A549 (cell line): Measurements from ENCODE around the gene PDE3B. TPM values are rescaled to one million over a fixed set of nuclear protein-coding genes. Genes with fewer than 3 reads are reported as not detected.
"Not testable (repeated sequence)": the region's sequence is repeated elsewhere in the genome, so short reads cannot be mapped to it uniquely, and the experiment has no call there.

Source experiments
- ATAC-seq, 2 experiments: fragments of 200-7000 bp in 1 of 2; fragments of >200 bp in 1 of 2; cut with Nextera tagmentation in 1 of 2; cut with Tn5 transposase in 1 of 2; 3 replicates each; pipeline versions ENCODE4 v1.8.0 to v1.9.1; 2018 to 2020; ENCODE audit warnings: mild to moderate bottlenecking in 1 of 2, moderate library complexity in 1 of 2
- CTCF ChIA-PET: fragments of 300-600 bp; sonication (Branson Sonifier 250); formaldehyde crosslinking; extraction: SDS; loops from one replicate; lab custom pipeline; 2021; ENCODE audit warnings: antibody characterized with exemption, inconsistent platforms; lab: Yijun Ruan, JAX
- POLR2A ChIA-PET: fragments of 350-600 bp; formaldehyde crosslinking; extraction: SDS; loops from one replicate; lab custom pipeline; 2021; ENCODE audit warnings: antibody characterized with exemption, inconsistent platforms; lab: Yijun Ruan, JAX
- DNase-seq, 2 experiments: peaks; one replicate each; pipeline versions ENCODE4 v3.0.0 to v3.0.0-alpha.2; 2011 to 2016; ENCODE audit warnings: low read depth in 1 of 2, low spot score in 1 of 2
- FAIRE-seq: peaks from 2 replicates; lab custom pipeline; 2011; peaks lifted over from hg19 to GRCh38; lab: Jason Lieb, UNC
- H3K27ac ChIP-seq, 2 experiments: fragments of >200 bp; sonication (Bioruptor Twin); formaldehyde crosslinking; 3 replicates each; pipeline ENCODE4 v1.5.1; 2016 to 2017
- H3K4me1 ChIP-seq: fragments of >200 bp; sonication (Bioruptor Twin); formaldehyde crosslinking; 3 replicates; pipeline ENCODE4 v1.6.1; 2016
- H3K4me2 ChIP-seq: fragments of >200 bp; sonication (Bioruptor Twin); formaldehyde crosslinking; 3 replicates; pipeline ENCODE4 v1.6.1; 2016
- H3K4me3 ChIP-seq: fragments of >200 bp; sonication (Bioruptor Twin); formaldehyde crosslinking; 3 replicates; pipeline ENCODE4 v1.5.1; 2016
- H3K9me3 ChIP-seq: fragments of >200 bp; sonication (Bioruptor Twin); formaldehyde crosslinking; 3 replicates; pipeline ENCODE4 v1.6.1; 2016
- EHF ChIP-seq: fragments of 250-450 bp; sonication (Bioruptor Pico); IDR thresholded peaks from 2 replicates; pipeline ENCODE4 v1.5.0; 2020; ENCODE audit warnings: mild to moderate bottlenecking
- EHMT2 ChIP-seq: fragments of 200-600 bp; sonication (generic); IDR thresholded peaks from 2 replicates; pipeline ENCODE4 v1.6.1; 2016; ENCODE audit warnings: antibody characterized with exemption, low read depth, mild to moderate bottlenecking, moderate library complexity
- EP300 ChIP-seq, 2 experiments: fragments of >200 bp; sonication (Bioruptor Twin); formaldehyde crosslinking; IDR thresholded peaks; 2 replicates in 1 of 2; 3 replicates in 1 of 2; pipeline ENCODE4 v1.6.1; 2016 to 2017
- ESRRA ChIP-seq: fragments of 150-350 bp; IDR thresholded peaks from 2 replicates; pipeline ENCODE4 v1.6.1; 2014; ENCODE audit warnings: mild to moderate bottlenecking, low read length, borderline replicate concordance
- FOSB ChIP-seq: fragments of 250-450 bp; sonication (Bioruptor Pico); IDR thresholded peaks from 2 replicates; pipeline ENCODE4 v1.5.0; 2020; ENCODE audit warnings: mild to moderate bottlenecking, moderate library complexity
- FOXS1 ChIP-seq: fragments of 250-450 bp; sonication (Bioruptor Pico); IDR thresholded peaks from 2 replicates; pipeline ENCODE4 v1.5.0; 2020; ENCODE audit warnings: mild to moderate bottlenecking, moderate library complexity
- HEYL ChIP-seq: fragments of 250-450 bp; sonication (Bioruptor Pico); IDR thresholded peaks from 2 replicates; pipeline ENCODE4 v1.8.0; 2021; ENCODE audit warnings: mild to moderate bottlenecking, moderate library complexity
- HOXA7 ChIP-seq: fragments of 250-450 bp; sonication (Bioruptor Pico); IDR thresholded peaks from 2 replicates; pipeline ENCODE4 v1.5.0; 2020; ENCODE audit warnings: mild to moderate bottlenecking, moderate library complexity
- JUN ChIP-seq, 2 experiments: fragments of >200 bp; sonication (Bioruptor Twin); formaldehyde crosslinking; IDR thresholded peaks; 2 replicates in 1 of 2; 3 replicates in 1 of 2; pipeline ENCODE4 v1.6.1; 2016 to 2017
- KDM1A ChIP-seq: fragments of 200-600 bp; sonication (generic); IDR thresholded peaks from 2 replicates; pipeline ENCODE4 v1.6.1; 2016; ENCODE audit warnings: low read depth, mild to moderate bottlenecking
- MYC ChIP-seq: IDR thresholded peaks from 2 replicates; pipeline ENCODE4 v1.6.1; 2012; ENCODE audit warnings: mild to moderate bottlenecking, inconsistent platforms, low read length, improper control_type of control experiment, borderline replicate concordance
- SREBF2 ChIP-seq: fragments of 450-650 bp; IDR thresholded peaks from 2 replicates; pipeline ENCODE4 v1.6.1; 2014; ENCODE audit warnings: mild to moderate bottlenecking, moderate library complexity
- ZFP36 ChIP-seq: fragments of 450-650 bp; IDR thresholded peaks from 2 replicates; pipeline ENCODE4 v1.6.1; 2014; ENCODE audit warnings: borderline replicate concordance; ENCODE audit not compliant: partially characterized antibody
- ZNF302 ChIP-seq: fragments of 250-450 bp; sonication (Bioruptor Pico); IDR thresholded peaks from 2 replicates; pipeline ENCODE4 v1.9.0; 2021; ENCODE audit warnings: inconsistent platforms, mild to moderate bottlenecking, moderate library complexity
- WGBS: methylation state at CpG from one replicate; pipeline ENCODE4 v1.1.6; 2017; ENCODE audit errors: missing lambda C conversion rate; 5-methylcytosine and 5-hydroxymethylcytosine counted together
- polyA plus RNA-seq, 4 experiments: library from polyadenylated mRNA; depleted of rRNA in 3 of 4; stranded (reverse); fragments of >200 nt; fragmentation: RNase III in 1 of 4; extraction: RNeasy Plus Mini Kit Qiagen cat#74134 plus additional on column Dnase treatment in 1 of 4; gene quantifications; 2 replicates in 3 of 4; 3 replicates in 1 of 4; pipeline ENCODE4 v1.2.3, GENCODE V29; 2011 to 2017
- TF ChIP-seq, protein P1 (sequence below): IDR thresholded peaks from 2 replicates; pipeline ENCODE4 v1.6.1; 2012
- TF ChIP-seq, protein P2 (sequence below): fragments of 250-450 bp; sonication (Bioruptor Pico); IDR thresholded peaks from 2 replicates; pipeline ENCODE4 v1.5.0; 2020; ENCODE audit warnings: low read depth, mild to moderate bottlenecking, moderate library complexity
- TF ChIP-seq, protein P3 (sequence below): IDR thresholded peaks from 2 replicates; pipeline ENCODE4 v1.6.1; 2012
- TF ChIP-seq, protein P4 (sequence below): fragments of >200 bp; sonication (Bioruptor Twin); formaldehyde crosslinking; IDR thresholded peaks from 2 replicates; pipeline ENCODE4 v1.6.1; 2016
- TF ChIP-seq, protein P5 (sequence below): fragments of 200-600 bp; sonication (generic); IDR thresholded peaks from 2 replicates; pipeline ENCODE4 v1.6.1; 2016; ENCODE audit warnings: antibody characterized with exemption, mild to moderate bottlenecking, moderate library complexity

Gene PDE3B
- polyA plus RNA-seq, 2 of the 4 experiments (the other 2 are of a cell fraction) = 2.4 to 2.9 TPM

DNA sequence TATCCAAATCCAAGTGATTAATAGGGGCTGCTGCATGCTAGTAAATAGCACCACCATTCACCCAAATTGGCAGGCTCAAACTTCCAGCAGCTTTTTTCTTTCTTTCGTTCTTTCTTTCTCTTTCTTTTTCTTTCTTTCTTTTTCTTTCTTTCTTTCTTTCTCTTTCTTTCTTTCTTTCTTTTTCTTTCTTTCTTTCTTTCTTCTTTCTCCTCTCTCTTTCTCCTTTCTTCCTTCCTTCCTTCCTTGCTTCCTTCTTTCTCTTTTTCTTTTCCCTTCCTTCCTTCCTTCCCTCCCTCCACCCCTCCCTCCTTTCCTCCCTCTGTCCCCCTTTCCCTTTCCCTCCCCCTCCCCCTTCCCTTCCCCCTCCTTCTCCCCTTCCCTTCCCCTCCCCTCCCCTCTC is 81.5 kb downstream of the PDE3B start:
- TF ChIP-seq MYC = no peak
- no peak for TF ChIP-seq FOSB
- TF ChIP-seq, protein P1, sequence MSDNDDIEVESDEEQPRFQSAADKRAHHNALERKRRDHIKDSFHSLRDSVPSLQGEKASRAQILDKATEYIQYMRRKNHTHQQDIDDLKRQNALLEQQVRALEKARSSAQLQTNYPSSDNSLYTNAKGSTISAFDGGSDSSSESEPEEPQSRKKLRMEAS = no peak
- no peak for TF ChIP-seq EP300 (IDR thresholded peaks at IDR 0.05)
- TF ChIP-seq ZNF302 (CRISPR knock-in tag) = no peak
- no peak for DNase-seq
- ATAC-seq = no peak
- H3K27ac ChIP-seq = no peak overlapping the region
- H3K9me3 ChIP-seq = no peaks in the 10 kb centered on the region
- H3K4me2 ChIP-seq = no peak overlapping the region
- no peak overlapping the region for H3K4me3 ChIP-seq
- whole genome bisulfite sequencing = 14% methylated on average over 1 of the region's 1 CpG
- no peak for FAIRE-seq
- no peaks in the 10 kb centered on the region for H3K4me1 ChIP-seq
- ChIA-PET CTCF (no interaction called here), POLR2A (no interaction called here)

DNA sequence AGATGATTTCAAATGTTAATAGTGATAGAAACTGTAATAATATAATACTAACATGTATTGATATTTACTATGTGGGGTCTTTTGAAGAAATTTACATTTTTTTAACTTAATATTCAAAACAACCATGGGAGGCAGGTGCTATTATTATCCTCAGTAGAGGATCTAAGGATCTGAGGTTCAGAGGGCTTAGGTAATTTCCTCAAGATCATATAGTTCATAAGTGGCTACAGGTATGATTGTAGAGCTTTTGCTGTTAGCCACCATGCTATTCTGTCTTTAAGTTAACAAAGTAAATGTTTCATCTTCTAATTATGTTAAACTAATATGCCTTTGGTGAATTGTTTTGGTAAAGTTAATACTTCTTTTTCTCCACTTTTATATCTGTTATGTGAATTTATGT is 83.6 kb downstream of the PDE3B start:
- ATAC-seq (no peak), FAIRE-seq (no peak), DNase-seq (no peak)
- POLR2A ChIA-PET = no interaction called here
- no peak overlapping the region for H3K4me2 ChIP-seq
- CTCF ChIA-PET = no interaction called here
- H3K4me1 ChIP-seq = no peaks in the 10 kb centered on the region
- H3K27ac ChIP-seq = no peak overlapping the region
- TF ChIP-seq, protein P2, sequence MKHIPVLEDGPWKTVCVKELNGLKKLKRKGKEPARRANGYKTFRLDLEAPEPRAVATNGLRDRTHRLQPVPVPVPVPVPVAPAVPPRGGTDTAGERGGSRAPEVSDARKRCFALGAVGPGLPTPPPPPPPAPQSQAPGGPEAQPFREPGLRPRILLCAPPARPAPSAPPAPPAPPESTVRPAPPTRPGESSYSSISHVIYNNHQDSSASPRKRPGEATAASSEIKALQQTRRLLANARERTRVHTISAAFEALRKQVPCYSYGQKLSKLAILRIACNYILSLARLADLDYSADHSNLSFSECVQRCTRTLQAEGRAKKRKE = no peak
- TF ChIP-seq, protein P3, sequence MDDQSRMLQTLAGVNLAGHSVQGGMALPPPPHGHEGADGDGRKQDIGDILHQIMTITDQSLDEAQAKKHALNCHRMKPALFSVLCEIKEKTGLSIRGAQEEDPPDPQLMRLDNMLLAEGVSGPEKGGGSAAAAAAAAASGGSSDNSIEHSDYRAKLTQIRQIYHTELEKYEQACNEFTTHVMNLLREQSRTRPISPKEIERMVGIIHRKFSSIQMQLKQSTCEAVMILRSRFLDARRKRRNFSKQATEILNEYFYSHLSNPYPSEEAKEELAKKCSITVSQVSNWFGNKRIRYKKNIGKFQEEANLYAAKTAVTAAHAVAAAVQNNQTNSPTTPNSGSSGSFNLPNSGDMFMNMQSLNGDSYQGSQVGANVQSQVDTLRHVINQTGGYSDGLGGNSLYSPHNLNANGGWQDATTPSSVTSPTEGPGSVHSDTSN = no peak
- TF ChIP-seq, protein P4, sequence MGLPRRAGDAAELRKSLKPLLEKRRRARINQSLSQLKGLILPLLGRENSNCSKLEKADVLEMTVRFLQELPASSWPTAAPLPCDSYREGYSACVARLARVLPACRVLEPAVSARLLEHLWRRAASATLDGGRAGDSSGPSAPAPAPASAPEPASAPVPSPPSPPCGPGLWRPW = no peak
- no peak for TF ChIP-seq HOXA7
- TF ChIP-seq HEYL = no peak
- TF ChIP-seq, protein P5, sequence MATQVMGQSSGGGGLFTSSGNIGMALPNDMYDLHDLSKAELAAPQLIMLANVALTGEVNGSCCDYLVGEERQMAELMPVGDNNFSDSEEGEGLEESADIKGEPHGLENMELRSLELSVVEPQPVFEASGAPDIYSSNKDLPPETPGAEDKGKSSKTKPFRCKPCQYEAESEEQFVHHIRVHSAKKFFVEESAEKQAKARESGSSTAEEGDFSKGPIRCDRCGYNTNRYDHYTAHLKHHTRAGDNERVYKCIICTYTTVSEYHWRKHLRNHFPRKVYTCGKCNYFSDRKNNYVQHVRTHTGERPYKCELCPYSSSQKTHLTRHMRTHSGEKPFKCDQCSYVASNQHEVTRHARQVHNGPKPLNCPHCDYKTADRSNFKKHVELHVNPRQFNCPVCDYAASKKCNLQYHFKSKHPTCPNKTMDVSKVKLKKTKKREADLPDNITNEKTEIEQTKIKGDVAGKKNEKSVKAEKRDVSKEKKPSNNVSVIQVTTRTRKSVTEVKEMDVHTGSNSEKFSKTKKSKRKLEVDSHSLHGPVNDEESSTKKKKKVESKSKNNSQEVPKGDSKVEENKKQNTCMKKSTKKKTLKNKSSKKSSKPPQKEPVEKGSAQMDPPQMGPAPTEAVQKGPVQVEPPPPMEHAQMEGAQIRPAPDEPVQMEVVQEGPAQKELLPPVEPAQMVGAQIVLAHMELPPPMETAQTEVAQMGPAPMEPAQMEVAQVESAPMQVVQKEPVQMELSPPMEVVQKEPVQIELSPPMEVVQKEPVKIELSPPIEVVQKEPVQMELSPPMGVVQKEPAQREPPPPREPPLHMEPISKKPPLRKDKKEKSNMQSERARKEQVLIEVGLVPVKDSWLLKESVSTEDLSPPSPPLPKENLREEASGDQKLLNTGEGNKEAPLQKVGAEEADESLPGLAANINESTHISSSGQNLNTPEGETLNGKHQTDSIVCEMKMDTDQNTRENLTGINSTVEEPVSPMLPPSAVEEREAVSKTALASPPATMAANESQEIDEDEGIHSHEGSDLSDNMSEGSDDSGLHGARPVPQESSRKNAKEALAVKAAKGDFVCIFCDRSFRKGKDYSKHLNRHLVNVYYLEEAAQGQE = no peak
- no peak for TF ChIP-seq MYC
- TF ChIP-seq ZFP36 = no peak
- no peak for TF ChIP-seq ZNF302 (CRISPR knock-in tag)
- no peak for TF ChIP-seq EHMT2
- no peak for TF ChIP-seq ESRRA
- no peak for TF ChIP-seq JUN (IDR thresholded peaks at IDR 0.05)
- H3K9me3 ChIP-seq = no peaks in the 10 kb centered on the region
- no peak overlapping the region for H3K4me3 ChIP-seq

DNA sequence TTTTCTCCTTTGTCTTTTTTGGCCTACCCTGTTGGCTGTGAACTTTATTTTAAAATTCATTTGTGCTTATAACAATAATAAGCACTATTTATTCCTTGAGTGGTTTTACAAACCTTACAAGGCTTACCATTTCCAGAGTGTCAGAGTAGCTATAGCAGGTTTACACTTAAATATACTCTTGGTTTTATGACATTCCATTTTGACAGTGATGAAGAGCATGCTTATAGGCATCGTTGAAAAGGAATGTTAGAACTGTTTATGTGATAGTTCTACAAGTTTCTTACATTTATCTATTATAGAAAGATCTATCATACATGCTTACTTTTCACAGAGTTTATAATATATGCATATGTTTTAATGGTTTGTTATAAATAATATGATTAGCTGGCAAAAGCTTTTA is 84.1 kb downstream of the PDE3B start:
- H3K27ac ChIP-seq = no peak overlapping the region
- CTCF ChIA-PET = no interaction called here
- TF ChIP-seq KDM1A = no peak
- no peak for TF ChIP-seq EHF (CRISPR knock-in tag)
- no peak for TF ChIP-seq FOXS1
- TF ChIP-seq SREBF2 = no peak
- TF ChIP-seq, all 56 proteins: peak for 0
- POLR2A ChIA-PET = no interaction called here
- no peaks in the 10 kb centered on the region for H3K4me1 ChIP-seq
- no peaks in the 10 kb centered on the region for H3K9me3 ChIP-seq
- H3K4me2 ChIP-seq = no peak overlapping the region
- no peak overlapping the region for H3K4me3 ChIP-seq
- ATAC-seq (no peak), DNase-seq (no peak), FAIRE-seq (no peak)
- 10% methylated on average over 1 of the region's 1 CpG for WGBS

DNA sequence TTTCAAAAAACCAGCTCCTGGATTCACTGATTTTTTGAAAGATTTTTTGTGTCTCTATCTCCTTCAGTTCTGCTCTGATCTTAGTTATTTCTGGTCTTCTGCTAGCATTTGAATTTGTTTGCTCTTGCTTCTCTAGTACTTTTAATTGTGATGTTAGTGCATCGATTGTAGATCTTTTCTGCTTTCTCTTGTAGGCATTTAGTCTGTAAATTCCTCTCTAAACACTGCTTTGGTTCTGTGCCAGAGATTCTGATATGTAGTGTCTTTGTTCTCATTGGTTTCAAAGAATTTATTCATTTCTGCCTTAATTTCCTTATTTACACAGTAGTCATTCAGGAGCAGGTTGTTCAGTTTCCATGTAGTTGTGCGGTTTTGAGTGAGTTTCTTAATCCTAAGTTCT is 96.9 kb downstream of the PDE3B start:
- not testable (repeated sequence) for H3K27ac ChIP-seq, H3K4me1 ChIP-seq

More for the DNA sequence above, 96.9 kb downstream of the PDE3B start:
- FAIRE-seq, CTCF ChIA-PET, H3K4me3 ChIP-seq, DNase-seq, ATAC-seq, H3K9me3 ChIP-seq, H3K4me2 ChIP-seq, POLR2A ChIA-PET: not testable (repeated sequence)
- 25% methylated on average over 2 of the region's 2 CpGs for WGBS
